Glutamatergic neuron (in vitro differentiated cells): ENCODE measurements around the gene GAL3ST1. TPM values are rescaled to one million over a fixed set of nuclear protein-coding genes. Genes with fewer than 3 reads are reported as not detected.
"Not testable (repeated sequence)": the region's sequence is repeated elsewhere in the genome, so short reads cannot be mapped to it uniquely, and the experiment has no call there.

Experiments
- DNase-seq: peaks from one replicate; pipeline ENCODE4 v3.0.0; 2022
- H3K27ac Mint-ChIP-seq: one replicate; pipeline ENCODE4 v1.8.0; 2020; ENCODE audit warnings: mild to moderate bottlenecking, mixed read lengths, inconsistent platforms; ENCODE audit not compliant: unreplicated experiment
- H3K27me3 Mint-ChIP-seq: one replicate; pipeline ENCODE4 v1.8.0; 2020; ENCODE audit warnings: mild to moderate bottlenecking, moderate library complexity, mixed read lengths, inconsistent platforms; ENCODE audit not compliant: unreplicated experiment
- H3K36me3 Mint-ChIP-seq: one replicate; pipeline ENCODE4 v1.8.0; 2020; ENCODE audit warnings: mild to moderate bottlenecking, mixed read lengths, inconsistent platforms; ENCODE audit not compliant: unreplicated experiment
- H3K4me1 Mint-ChIP-seq: one replicate; pipeline ENCODE4 v1.8.0; 2020; ENCODE audit warnings: mild to moderate bottlenecking, low read depth, mixed read lengths, inconsistent platforms; ENCODE audit not compliant: unreplicated experiment
- H3K4me3 Mint-ChIP-seq: one replicate; pipeline ENCODE4 v1.8.0; 2020; ENCODE audit warnings: mild to moderate bottlenecking, mixed read lengths, inconsistent platforms; ENCODE audit not compliant: unreplicated experiment
- H3K9me3 Mint-ChIP-seq: one replicate; pipeline ENCODE4 v1.8.0; 2020; ENCODE audit warnings: mild to moderate bottlenecking, moderate library complexity, mixed read lengths, inconsistent platforms; ENCODE audit not compliant: unreplicated experiment
- total RNA-seq: library from RNA; stranded (reverse); fragmentation: NEBNext Ultra II Directional; extraction: Animal tissue kit (Norgen Biotek cat#: 25700); gene quantifications from one replicate; pipeline ENCODE4 v1.2.1, GENCODE V29; 2021; ENCODE audit not compliant: unreplicated experiment
- TF ChIP-seq, protein P1 (sequence below): fragments of 200-600 bp; sonication (generic); IDR thresholded peaks from one replicate; pipeline ENCODE4 v1.5.0; 2021; ENCODE audit not compliant: partially characterized antibody, unreplicated experiment

GAL3ST1 gene
- total RNA-seq, 1 donor from 2014 or later = 1.8 TPM

- peaks cover 5% of the 10 kb centered on the region for H3K36me3 Mint-ChIP-seq
- no peak for DNase-seq
- no peaks in the 10 kb centered on the region for H3K4me1 Mint-ChIP-seq
- no peak within 1 kb of the TSS for H3K4me3 Mint-ChIP-seq
- H3K27me3 Mint-ChIP-seq = peaks cover 18% of the 10 kb centered on the region
- peak within 1 kb of the TSS; percentile 52 for H3K27ac Mint-ChIP-seq
- TF ChIP-seq, protein P1, sequence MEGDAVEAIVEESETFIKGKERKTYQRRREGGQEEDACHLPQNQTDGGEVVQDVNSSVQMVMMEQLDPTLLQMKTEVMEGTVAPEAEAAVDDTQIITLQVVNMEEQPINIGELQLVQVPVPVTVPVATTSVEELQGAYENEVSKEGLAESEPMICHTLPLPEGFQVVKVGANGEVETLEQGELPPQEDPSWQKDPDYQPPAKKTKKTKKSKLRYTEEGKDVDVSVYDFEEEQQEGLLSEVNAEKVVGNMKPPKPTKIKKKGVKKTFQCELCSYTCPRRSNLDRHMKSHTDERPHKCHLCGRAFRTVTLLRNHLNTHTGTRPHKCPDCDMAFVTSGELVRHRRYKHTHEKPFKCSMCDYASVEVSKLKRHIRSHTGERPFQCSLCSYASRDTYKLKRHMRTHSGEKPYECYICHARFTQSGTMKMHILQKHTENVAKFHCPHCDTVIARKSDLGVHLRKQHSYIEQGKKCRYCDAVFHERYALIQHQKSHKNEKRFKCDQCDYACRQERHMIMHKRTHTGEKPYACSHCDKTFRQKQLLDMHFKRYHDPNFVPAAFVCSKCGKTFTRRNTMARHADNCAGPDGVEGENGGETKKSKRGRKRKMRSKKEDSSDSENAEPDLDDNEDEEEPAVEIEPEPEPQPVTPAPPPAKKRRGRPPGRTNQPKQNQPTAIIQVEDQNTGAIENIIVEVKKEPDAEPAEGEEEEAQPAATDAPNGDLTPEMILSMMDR = no peak
- H3K9me3 Mint-ChIP-seq = peaks cover 1% of the 10 kb centered on the region
Measured at GRCh38 chr22:30546616-30547015, 27.8 kb downstream of the GAL3ST1 start, which contains the start of gene SEC14L6. Gene SEC14L6 (minus strand): TSS chr22:30546741. CDS start chr22:30546682, 59 bp downstream.

DNA sequence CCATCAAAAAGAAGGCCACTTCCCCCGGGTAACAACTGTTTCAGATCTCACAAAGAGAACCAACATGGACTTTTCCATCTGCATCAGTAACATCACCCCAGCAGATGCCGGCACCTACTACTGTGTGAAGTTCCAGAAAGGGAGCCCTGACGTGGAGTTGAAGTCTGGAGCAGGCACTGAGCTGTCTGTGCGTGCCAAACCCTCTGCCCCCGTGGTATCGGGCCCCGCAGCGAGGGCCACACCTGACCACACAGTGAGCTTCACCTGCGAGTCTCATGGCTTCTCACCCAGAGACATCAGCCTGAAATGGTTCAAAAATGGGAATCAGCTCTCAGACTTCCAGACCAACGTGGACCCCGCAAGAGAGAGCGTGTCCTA lies 31.7 kb downstream of the GAL3ST1 start:
- no peak for DNase-seq
- peak overlapping the region; percentile 67 for H3K4me3 Mint-ChIP-seq

GRCh38 chr22:30541961-30542810 lies 32.3 kb downstream of the GAL3ST1 start:
- Mint-ChIP-seq H3K36me3 (peaks cover 5% of the 10 kb centered on the region), H3K27ac (no peak overlapping the region), H3K4me1 (no peaks in the 10 kb centered on the region), H3K4me3 (peak overlapping the region; percentile 68), H3K9me3 (peaks cover 1% of the 10 kb centered on the region), H3K27me3 (peaks cover 14% of the 10 kb centered on the region)
- no peak for DNase-seq
- TF ChIP-seq, protein P1 = no peak

More for the DNA sequence above, 31.7 kb downstream of the GAL3ST1 start:
- peaks cover 14% of the 10 kb centered on the region for H3K27me3 Mint-ChIP-seq
- peaks cover 1% of the 10 kb centered on the region for H3K9me3 Mint-ChIP-seq
- no peaks in the 10 kb centered on the region for H3K4me1 Mint-ChIP-seq
- TF ChIP-seq, protein P1 = no peak
- H3K27ac Mint-ChIP-seq = no peak overlapping the region
- H3K36me3 Mint-ChIP-seq = peaks cover 5% of the 10 kb centered on the region

GRCh38 chr22:30541511-30541910 lies 33.0 kb downstream of the GAL3ST1 start:
- H3K27ac Mint-ChIP-seq, DNase-seq, H3K36me3 Mint-ChIP-seq, H3K9me3 Mint-ChIP-seq, H3K4me1 Mint-ChIP-seq: not testable (repeated sequence)
- H3K4me3 Mint-ChIP-seq = peak overlapping the region; percentile 68
- H3K27me3 Mint-ChIP-seq = peaks cover 14% of the 10 kb centered on the region

DNA sequence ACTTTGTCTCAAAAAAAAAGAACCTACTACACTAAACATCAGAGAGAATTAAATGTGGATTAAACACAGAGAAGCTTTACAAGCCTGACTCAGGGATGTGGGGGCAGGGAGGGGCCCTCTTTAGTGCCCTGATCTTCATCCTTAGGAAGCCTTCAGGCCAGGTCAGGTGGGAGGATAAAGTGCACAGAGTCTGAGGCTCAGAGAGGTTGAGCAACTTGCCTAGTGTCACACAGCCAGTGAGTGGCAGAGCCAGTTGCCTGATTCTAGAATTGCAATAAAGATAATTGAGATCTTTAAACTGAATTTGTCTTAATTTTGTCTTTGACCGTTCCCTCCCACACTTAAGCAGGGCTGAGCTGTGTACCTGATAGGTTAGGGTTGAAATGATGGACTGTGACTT lies 35.1 kb downstream of the GAL3ST1 start:
- no peaks in the 10 kb centered on the region for H3K9me3 Mint-ChIP-seq
- TF ChIP-seq, protein P1 = no peak
- peaks cover 2% of the 10 kb centered on the region for H3K36me3 Mint-ChIP-seq
- no peak overlapping the region for H3K27ac Mint-ChIP-seq
- peaks cover 10% of the 10 kb centered on the region for H3K27me3 Mint-ChIP-seq
- no peaks in the 10 kb centered on the region for H3K4me1 Mint-ChIP-seq
- DNase-seq = no peak
- no peak overlapping the region for H3K4me3 Mint-ChIP-seq
